ENCODE results near the gene DAB2IP. TPM values are rescaled to one million over a fixed set of nuclear protein-coding genes. Genes with fewer than 3 reads are reported as not detected.

Gene DAB2IP
- polyA plus RNA-seq, 4 donors = 13.8 to 39.0 (median 28.3) TPM

GRCh38 chr9:121714075-121714705 is 62.8 kb downstream of the DAB2IP start:
- FAIRE-seq (no peak), DNase-seq (no peak)
- Histone ChIP-seq H3K9me3 (ENCODE audit: control insufficient read depth in 2 of 2, insufficient read depth in 1 of 2, low read depth in 1 of 2, low read length in 1 of 2) (no peaks in the 10 kb centered on the region), H3K27ac (ENCODE audit: low read depth in 1 of 3, low read length in 2 of 3) (no peak overlapping the region), H3K4me3 (ENCODE audit: low read depth in 1 of 3, low read length in 3 of 3) (no peak overlapping the region), H3K4me1 (ENCODE audit: control insufficient read depth in 3 of 3, insufficient read depth in 2 of 3, low read depth in 1 of 3, low read length in 2 of 3) (no peaks in the 10 kb centered on the region), H3K27me3 (ENCODE audit: control insufficient read depth in 3 of 3, insufficient read depth in 3 of 3, low read length in 3 of 3) (no peaks in the 10 kb centered on the region), H3K36me3 (ENCODE audit: control insufficient read depth in 3 of 3, insufficient read depth in 2 of 3, low read depth in 1 of 3, low read length in 3 of 3) (peaks cover 0 to 67% (median 0%) of the 10 kb centered on the region in 3 donors)
- WGBS, 3 donors = 54 to 88% (median 66%) methylated on average over 6 of the region's 6 CpGs

GRCh38 chr9:121714873-121715272 is 63.4 kb downstream of the DAB2IP start:
- FAIRE-seq (no peak), DNase-seq (no peak)
- H3K4me1 ChIP-seq (ENCODE audit: control insufficient read depth in 3 of 3, insufficient read depth in 2 of 3, low read depth in 1 of 3, low read length in 2 of 3) = peaks cover 0 to 3% (median 0%) of the 10 kb centered on the region in 3 donors
- H3K4me3 ChIP-seq (ENCODE audit: low read depth in 1 of 3, low read length in 3 of 3) = no peak overlapping the region
- H3K27ac ChIP-seq (ENCODE audit: low read depth in 1 of 3, low read length in 2 of 3) = no peak overlapping the region
- no peaks in the 10 kb centered on the region for H3K27me3 ChIP-seq (ENCODE audit: control insufficient read depth in 3 of 3, insufficient read depth in 3 of 3, low read length in 3 of 3)
- no peaks in the 10 kb centered on the region for H3K9me3 ChIP-seq (ENCODE audit: control insufficient read depth in 2 of 2, insufficient read depth in 1 of 2, low read depth in 1 of 2, low read length in 1 of 2)
- peaks cover 0 to 64% (median 0%) of the 10 kb centered on the region in 3 donors for H3K36me3 ChIP-seq (ENCODE audit: control insufficient read depth in 3 of 3, insufficient read depth in 2 of 3, low read depth in 1 of 3, low read length in 3 of 3)
- 78 to 95% (median 91%) methylated on average over 5 of the region's 5 CpGs for WGBS, 3 donors

GRCh38 chr9:121717141-121717991 is 65.9 kb downstream of the DAB2IP start:
- DNase-seq (no peak), FAIRE-seq (no peak)
- peaks cover 3 to 21% (median 4%) of the 10 kb centered on the region in 3 donors for H3K4me1 ChIP-seq (ENCODE audit: control insufficient read depth in 3 of 3, insufficient read depth in 2 of 3, low read depth in 1 of 3, low read length in 2 of 3)
- H3K27ac ChIP-seq (ENCODE audit: low read depth in 1 of 3, low read length in 2 of 3) = peak overlapping the region in 1 of 3 donors; percentile 17
- H3K9me3 ChIP-seq (ENCODE audit: control insufficient read depth in 2 of 2, insufficient read depth in 1 of 2, low read depth in 1 of 2, low read length in 1 of 2) = no peaks in the 10 kb centered on the region
- H3K27me3 ChIP-seq (ENCODE audit: control insufficient read depth in 3 of 3, insufficient read depth in 3 of 3, low read length in 3 of 3) = no peaks in the 10 kb centered on the region
- 84 to 86% (median 85%) methylated on average over 19 of the region's 19 CpGs for WGBS, 3 donors
- H3K36me3 ChIP-seq (ENCODE audit: control insufficient read depth in 3 of 3, insufficient read depth in 2 of 3, low read depth in 1 of 3, low read length in 3 of 3) = peaks cover 0 to 52% (median 0%) of the 10 kb centered on the region in 3 donors
- H3K4me3 ChIP-seq (ENCODE audit: low read depth in 1 of 3, low read length in 3 of 3) = no peak overlapping the region

- H3K27ac ChIP-seq (ENCODE audit: low read depth in 1 of 3, low read length in 2 of 3) = peak overlapping the region in 1 of 3 donors; percentile 17
- no peak for FAIRE-seq
- no peak overlapping the region for H3K4me3 ChIP-seq (ENCODE audit: low read depth in 1 of 3, low read length in 3 of 3)
- H3K4me1 ChIP-seq (ENCODE audit: control insufficient read depth in 3 of 3, insufficient read depth in 2 of 3, low read depth in 1 of 3, low read length in 2 of 3) = peaks cover 3 to 23% (median 4%) of the 10 kb centered on the region in 3 donors
- no peaks in the 10 kb centered on the region for H3K27me3 ChIP-seq (ENCODE audit: control insufficient read depth in 3 of 3, insufficient read depth in 3 of 3, low read length in 3 of 3)
- H3K36me3 ChIP-seq (ENCODE audit: control insufficient read depth in 3 of 3, insufficient read depth in 2 of 3, low read depth in 1 of 3, low read length in 3 of 3) = peaks cover 0 to 48% (median 0%) of the 10 kb centered on the region in 3 donors
- peak in 1 of 2 donors; percentile 32 for DNase-seq
- H3K9me3 ChIP-seq (ENCODE audit: control insufficient read depth in 2 of 2, insufficient read depth in 1 of 2, low read depth in 1 of 2, low read length in 1 of 2) = no peaks in the 10 kb centered on the region
- WGBS, 3 donors = 69 to 85% (median 83%) methylated on average over 16 of the region's 16 CpGs
Observed at GRCh38 chr9:121718084-121718483, 66.7 kb downstream of the DAB2IP start.

- peaks cover 0 to 47% (median 0%) of the 10 kb centered on the region in 3 donors for H3K36me3 ChIP-seq (ENCODE audit: control insufficient read depth in 3 of 3, insufficient read depth in 2 of 3, low read depth in 1 of 3, low read length in 3 of 3)
- peaks cover 3 to 23% (median 4%) of the 10 kb centered on the region in 3 donors for H3K4me1 ChIP-seq (ENCODE audit: control insufficient read depth in 3 of 3, insufficient read depth in 2 of 3, low read depth in 1 of 3, low read length in 2 of 3)
- H3K4me3 ChIP-seq (ENCODE audit: low read depth in 1 of 3, low read length in 3 of 3) = no peak overlapping the region
- H3K27ac ChIP-seq (ENCODE audit: low read depth in 1 of 3, low read length in 2 of 3) = no peak overlapping the region
- DNase-seq = no peak
- WGBS, 3 donors = 79 to 92% (median 90%) methylated on average over 6 of the region's 6 CpGs
- no peaks in the 10 kb centered on the region for H3K9me3 ChIP-seq (ENCODE audit: control insufficient read depth in 2 of 2, insufficient read depth in 1 of 2, low read depth in 1 of 2, low read length in 1 of 2)
- H3K27me3 ChIP-seq (ENCODE audit: control insufficient read depth in 3 of 3, insufficient read depth in 3 of 3, low read length in 3 of 3) = no peaks in the 10 kb centered on the region
- FAIRE-seq = no peak
Observed at GRCh38 chr9:121718501-121718900, 67.1 kb downstream of the DAB2IP start.

- FAIRE-seq (no peak), DNase-seq (peak; percentile 55 to 89)
- Histone ChIP-seq H3K9me3 (ENCODE audit: control insufficient read depth in 2 of 2, insufficient read depth in 1 of 2, low read depth in 1 of 2, low read length in 1 of 2) (no peaks in the 10 kb centered on the region), H3K36me3 (ENCODE audit: control insufficient read depth in 3 of 3, insufficient read depth in 2 of 3, low read depth in 1 of 3, low read length in 3 of 3) (peaks cover 0 to 41% (median 0%) of the 10 kb centered on the region in 3 donors), H3K27ac (ENCODE audit: low read depth in 1 of 3, low read length in 2 of 3) (peak overlapping the region; percentile 31 to 82 (median 61)), H3K4me1 (ENCODE audit: control insufficient read depth in 3 of 3, insufficient read depth in 2 of 3, low read depth in 1 of 3, low read length in 2 of 3) (peaks cover 3 to 34% (median 9%) of the 10 kb centered on the region in 3 donors), H3K4me3 (ENCODE audit: low read depth in 1 of 3, low read length in 3 of 3) (no peak overlapping the region), H3K27me3 (ENCODE audit: control insufficient read depth in 3 of 3, insufficient read depth in 3 of 3, low read length in 3 of 3) (no peaks in the 10 kb centered on the region)
- WGBS, 3 donors = 14 to 50% (median 31%) methylated on average over 7 of the region's 7 CpGs
Observed at GRCh38 chr9:121720311-121721057, 69.0 kb downstream of the DAB2IP start.

- Histone ChIP-seq H3K4me1 (ENCODE audit: control insufficient read depth in 3 of 3, insufficient read depth in 2 of 3, low read depth in 1 of 3, low read length in 2 of 3) (peaks cover 3 to 36% (median 9%) of the 10 kb centered on the region in 3 donors), H3K36me3 (ENCODE audit: control insufficient read depth in 3 of 3, insufficient read depth in 2 of 3, low read depth in 1 of 3, low read length in 3 of 3) (peaks cover 0 to 38% (median 0%) of the 10 kb centered on the region in 3 donors), H3K27me3 (ENCODE audit: control insufficient read depth in 3 of 3, insufficient read depth in 3 of 3, low read length in 3 of 3) (no peaks in the 10 kb centered on the region), H3K4me3 (ENCODE audit: low read depth in 1 of 3, low read length in 3 of 3) (no peak overlapping the region), H3K9me3 (ENCODE audit: control insufficient read depth in 2 of 2, insufficient read depth in 1 of 2, low read depth in 1 of 2, low read length in 1 of 2) (no peaks in the 10 kb centered on the region), H3K27ac (ENCODE audit: low read depth in 1 of 3, low read length in 2 of 3) (peak overlapping the region in 2 of 3 donors; percentile 61 to 82)
- no peak for DNase-seq
- WGBS, 3 donors = 11 to 64% (median 52%) methylated on average over 1 of the region's 1 CpG
- FAIRE-seq = no peak
Observed at GRCh38 chr9:121721058-121721350, 69.6 kb downstream of the DAB2IP start.

- WGBS, 3 donors = 62 to 76% (median 69%) methylated on average over 7 of the region's 7 CpGs
- Histone ChIP-seq H3K36me3 (ENCODE audit: control insufficient read depth in 3 of 3, insufficient read depth in 2 of 3, low read depth in 1 of 3, low read length in 3 of 3) (peaks cover 0 to 32% (median 0%) of the 10 kb centered on the region in 3 donors), H3K27ac (ENCODE audit: low read depth in 1 of 3, low read length in 2 of 3) (peak overlapping the region in 1 of 3 donors; percentile 47), H3K9me3 (ENCODE audit: control insufficient read depth in 2 of 2, insufficient read depth in 1 of 2, low read depth in 1 of 2, low read length in 1 of 2) (no peaks in the 10 kb centered on the region), H3K4me1 (ENCODE audit: control insufficient read depth in 3 of 3, insufficient read depth in 2 of 3, low read depth in 1 of 3, low read length in 2 of 3) (peaks cover 3 to 37% (median 9%) of the 10 kb centered on the region in 3 donors), H3K27me3 (ENCODE audit: control insufficient read depth in 3 of 3, insufficient read depth in 3 of 3, low read length in 3 of 3) (no peaks in the 10 kb centered on the region), H3K4me3 (ENCODE audit: low read depth in 1 of 3, low read length in 3 of 3) (no peak overlapping the region)
- FAIRE-seq (no peak), DNase-seq (peak in 1 of 2 donors; percentile 29)
Observed at GRCh38 chr9:121721770-121722169, 70.3 kb downstream of the DAB2IP start.
